ENCODE results near the gene TPBG. TPM values are rescaled to one million over a fixed set of nuclear protein-coding genes. Genes with fewer than 3 reads are reported as not detected.
A peak's percentile ranks its signal among the peaks of the same experiment; 100 is the strongest.

The TPBG gene, protein sequence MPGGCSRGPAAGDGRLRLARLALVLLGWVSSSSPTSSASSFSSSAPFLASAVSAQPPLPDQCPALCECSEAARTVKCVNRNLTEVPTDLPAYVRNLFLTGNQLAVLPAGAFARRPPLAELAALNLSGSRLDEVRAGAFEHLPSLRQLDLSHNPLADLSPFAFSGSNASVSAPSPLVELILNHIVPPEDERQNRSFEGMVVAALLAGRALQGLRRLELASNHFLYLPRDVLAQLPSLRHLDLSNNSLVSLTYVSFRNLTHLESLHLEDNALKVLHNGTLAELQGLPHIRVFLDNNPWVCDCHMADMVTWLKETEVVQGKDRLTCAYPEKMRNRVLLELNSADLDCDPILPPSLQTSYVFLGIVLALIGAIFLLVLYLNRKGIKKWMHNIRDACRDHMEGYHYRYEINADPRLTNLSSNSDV
- total RNA-seq (2014; rRNA removed; shearing (Covaris generic)): 12.4 and 17.7 TPM in 2 replicates

DNA sequence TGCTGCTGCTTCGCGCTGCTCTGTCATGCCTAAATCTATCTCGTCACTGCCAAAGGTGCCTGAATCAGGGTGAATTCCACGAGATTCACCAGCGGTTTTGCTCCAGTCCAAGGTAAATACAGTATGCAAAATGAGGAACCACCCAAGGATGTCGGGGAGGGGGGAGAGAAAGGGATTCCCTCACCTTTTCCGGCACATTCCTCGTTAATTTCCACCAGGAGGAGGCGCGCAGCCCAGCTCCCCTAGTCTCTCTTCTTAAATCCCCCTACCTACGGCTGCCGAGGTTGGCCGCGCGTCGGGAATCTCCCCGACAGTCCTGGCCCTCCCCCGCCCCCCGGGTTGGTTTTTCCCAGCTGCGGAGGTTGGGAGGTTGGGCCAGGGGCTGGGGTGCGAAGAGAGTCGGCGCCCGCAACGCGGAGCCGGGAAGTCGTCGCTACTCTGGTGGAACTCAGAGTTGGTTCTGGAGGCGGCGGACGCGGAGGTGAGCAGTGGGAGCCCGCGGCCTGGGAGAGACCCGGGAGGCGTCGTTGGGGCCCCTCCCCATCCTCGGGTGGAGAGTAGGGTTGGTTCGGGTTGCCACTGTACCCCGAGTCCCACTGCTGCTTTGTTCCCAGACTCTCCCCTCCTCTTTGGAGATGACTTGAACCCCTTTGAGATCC, at the start of gene TPBG:
Gene TPBG (plus strand): TSS at position 390 of the 659 bp plus-strand sequence. CDS start 1,145 bp downstream, outside the sequence.
- peak; percentile 59 for DNase-seq (ENCODE audit: low spot score)

DNA sequence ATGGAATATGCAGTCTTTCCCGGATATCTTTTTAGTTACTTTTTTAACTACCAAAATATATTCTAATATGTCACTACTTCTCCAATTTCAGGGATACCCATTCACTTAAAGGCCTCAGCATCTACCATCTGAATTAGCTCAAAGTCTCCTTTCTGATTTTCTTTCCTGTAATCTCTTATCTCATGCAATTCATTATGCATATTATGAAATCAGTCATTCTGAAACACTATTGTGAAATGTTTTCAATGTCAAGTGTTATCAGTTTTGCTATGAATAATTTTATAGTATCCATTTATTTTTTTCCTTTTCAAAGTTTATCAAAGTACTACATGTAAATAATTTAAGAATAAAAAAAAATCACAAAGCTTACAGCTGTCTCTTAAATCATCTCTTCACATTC, 41.2 kb upstream of the TPBG start:
- no peak for DNase-seq (ENCODE audit: low spot score)

DNA sequence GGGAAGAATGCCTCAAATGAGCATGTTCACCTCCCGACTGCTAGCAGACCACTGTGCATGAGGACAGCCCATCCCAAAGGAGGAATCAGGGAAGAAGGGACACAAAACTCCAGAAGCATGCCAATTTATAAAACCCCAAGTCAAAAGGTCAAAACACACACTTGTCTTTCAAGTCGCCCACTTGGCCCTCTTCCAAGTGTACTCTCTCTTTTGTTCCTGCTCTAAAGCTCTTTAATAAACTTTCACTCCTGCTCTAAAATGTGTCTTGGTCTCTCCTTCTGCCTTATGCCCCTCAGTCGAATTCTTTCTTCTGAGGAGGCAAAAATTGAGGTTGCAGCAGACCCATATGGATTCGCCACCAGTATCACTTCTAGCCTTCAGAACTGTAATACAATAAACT, 33.9 kb upstream of the TPBG start:
- DNase-seq (ENCODE audit: low spot score): no peak

DNA sequence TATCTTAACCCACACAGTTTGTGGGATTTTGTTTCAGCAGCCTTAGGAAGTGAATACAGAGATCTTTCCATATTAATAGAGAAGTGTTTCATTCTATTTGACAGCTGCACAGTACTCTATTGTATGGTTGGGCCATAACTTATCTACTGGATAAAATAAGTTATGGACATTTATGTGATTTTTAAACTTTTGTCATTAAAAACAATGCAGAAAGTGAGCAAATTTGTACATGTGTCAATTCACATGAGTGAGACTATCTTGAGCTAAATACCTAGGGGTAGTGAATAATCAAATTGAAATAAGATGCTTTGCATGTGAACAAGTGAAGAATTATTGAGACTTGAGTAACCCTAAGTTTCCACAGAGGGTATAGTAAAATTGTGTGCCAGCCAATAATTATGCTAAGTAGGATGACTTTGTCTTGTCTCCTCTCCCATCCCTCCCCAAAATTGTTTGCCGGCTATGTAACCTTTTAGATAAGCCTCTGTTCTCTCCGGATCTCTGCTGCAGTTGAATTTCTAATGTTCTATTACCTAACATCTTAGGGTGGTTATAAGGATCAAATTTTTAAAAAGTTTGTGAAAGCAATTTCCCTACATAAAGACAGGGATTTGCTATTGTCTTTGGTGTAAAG, 33.3 kb upstream of the TPBG start:
- no peak for DNase-seq (ENCODE audit: low spot score)

DNA sequence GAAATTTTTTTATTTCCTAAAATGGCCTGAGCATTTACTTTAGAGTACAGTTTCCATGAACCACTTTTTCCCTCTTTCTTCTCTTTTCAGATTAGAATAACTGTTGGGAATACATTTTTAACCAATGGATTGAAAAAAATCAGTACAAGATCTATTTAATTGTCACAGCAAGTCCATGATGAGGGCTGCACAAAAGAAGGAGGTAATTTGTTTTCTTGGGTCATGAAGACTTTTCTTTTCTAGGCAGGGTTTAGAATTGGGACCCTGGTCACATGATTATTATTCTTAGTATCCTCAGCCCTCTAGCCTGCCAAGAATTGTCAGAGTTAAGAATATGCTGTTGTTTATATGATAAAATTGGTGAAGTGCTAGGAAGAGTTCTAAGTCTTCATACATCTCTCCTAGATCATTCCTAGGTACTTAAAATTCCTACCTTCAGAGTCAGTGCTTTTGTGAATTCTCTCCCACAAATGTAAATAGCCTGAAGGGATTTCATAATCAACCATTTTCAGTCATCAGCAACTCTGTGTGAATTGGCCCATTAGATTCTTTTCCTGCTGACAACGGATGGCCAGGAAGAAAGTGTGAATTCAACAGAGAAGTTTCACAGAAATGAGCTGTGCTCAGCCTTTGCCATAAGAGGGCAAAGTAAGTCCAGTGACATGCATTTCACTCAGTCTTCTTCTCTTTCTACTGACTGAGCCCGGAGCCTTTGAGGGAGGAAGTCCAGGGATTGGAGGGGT, 32.4 kb upstream of the TPBG start:
- peak; percentile 45 for DNase-seq (ENCODE audit: low spot score)

DNA sequence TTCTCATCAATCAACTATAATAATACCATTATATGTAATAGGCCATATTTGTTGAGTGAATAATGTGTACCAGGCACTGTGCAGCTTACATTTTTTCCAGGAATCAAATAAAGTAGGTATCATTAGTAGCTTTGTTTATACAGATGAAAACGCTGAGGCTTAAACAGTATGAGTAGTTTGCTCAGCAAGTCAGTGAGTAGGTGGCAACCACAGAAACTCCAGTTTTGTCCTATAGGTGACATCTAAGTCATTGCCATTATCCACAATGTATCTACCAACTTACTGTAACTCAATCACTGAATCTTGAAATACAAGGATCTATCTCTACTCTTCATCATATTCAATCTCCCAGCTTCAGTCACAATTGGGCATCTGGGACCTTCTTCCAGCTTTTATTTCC, 29.8 kb upstream of the TPBG start:
- DNase-seq (ENCODE audit: low spot score): no peak

DNA sequence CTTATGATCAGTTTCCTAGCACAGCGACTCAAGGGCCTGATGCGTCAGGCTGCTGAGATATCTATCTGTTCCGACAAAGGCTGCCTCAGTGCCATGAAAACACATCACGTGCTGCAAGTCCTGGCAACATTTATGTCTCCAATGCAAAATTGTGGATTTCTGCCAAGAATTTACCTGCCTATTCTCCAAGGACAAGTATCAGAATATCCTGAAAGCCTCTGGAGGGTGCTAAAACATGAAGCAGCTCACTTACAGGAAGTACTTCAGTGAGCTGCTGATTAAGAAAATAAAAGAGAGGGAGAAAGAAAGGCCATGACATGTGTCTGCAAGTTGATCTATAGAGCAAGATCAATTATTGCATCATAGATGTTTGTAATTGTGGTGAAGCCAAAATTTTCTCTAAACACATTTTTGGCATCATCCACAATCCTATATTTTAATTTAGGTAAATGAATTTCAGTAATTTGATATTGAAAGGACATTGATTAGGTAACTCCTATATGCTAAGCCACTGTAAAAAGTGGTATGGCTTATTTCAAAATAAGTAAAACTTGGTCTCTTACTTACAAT, 25.8 kb upstream of the TPBG start:
- DNase-seq (ENCODE audit: low spot score): no peak

DNA sequence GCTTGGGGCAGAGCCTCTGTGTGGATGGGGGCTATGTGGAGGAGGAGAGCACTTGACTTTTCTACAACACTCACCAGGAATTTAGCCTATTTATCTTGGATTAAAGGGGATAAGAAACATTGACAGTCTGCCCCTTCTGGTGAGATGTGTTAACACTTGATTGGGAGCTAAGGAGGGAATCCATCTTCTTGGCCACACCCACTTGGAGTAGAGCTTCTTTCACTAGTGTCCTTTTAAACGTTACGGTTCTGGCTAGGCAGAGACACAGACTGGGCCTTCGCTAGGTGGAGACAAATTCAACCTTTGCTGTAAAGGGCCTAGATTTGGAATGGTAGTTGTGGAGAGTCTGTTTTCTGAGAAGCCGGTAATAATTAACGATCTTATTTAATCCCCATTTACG, 15.5 kb upstream of the TPBG start:
- DNase-seq (ENCODE audit: low spot score): peak; percentile 4

DNA sequence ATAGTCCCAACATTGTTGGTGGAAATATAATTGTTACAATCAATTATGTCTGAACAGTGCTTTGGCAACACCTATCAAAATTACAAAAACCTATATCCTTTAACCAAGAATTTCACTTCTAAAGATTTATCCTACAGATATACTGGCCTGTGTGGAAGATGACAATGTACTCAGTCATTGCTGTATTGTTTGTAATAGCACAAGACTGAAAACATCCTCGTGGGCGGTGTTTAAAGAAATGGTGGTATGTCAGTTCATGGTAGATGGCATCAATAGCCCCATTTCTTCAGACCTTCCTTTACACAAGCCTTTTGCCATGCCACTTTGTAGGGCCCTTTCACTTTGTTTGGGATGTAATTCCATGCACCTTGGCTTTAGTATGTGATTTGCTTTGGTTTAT, 9.8 kb upstream of the TPBG start:
- no peak for DNase-seq (ENCODE audit: low spot score)

DNA sequence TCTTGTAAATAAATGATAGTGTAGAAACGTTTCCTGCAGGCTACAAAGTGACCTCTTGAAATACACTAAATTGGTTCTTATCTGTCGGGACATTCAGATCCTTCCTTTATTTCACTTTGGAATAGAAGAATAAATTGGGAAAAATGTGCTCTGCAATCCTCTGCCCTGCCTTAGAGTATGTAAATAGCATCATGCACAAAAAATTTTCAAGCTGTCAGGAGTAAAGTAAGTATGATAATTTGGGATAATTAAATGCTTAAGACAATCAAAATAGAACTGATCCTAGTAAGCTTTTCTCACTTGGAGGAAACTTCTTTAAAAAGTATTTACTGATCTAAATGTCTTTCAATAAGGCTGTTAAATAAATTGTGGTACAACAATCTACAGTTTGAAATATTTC, 3.1 kb upstream of the TPBG start:
- no peak for DNase-seq (ENCODE audit: low spot score)

DNA sequence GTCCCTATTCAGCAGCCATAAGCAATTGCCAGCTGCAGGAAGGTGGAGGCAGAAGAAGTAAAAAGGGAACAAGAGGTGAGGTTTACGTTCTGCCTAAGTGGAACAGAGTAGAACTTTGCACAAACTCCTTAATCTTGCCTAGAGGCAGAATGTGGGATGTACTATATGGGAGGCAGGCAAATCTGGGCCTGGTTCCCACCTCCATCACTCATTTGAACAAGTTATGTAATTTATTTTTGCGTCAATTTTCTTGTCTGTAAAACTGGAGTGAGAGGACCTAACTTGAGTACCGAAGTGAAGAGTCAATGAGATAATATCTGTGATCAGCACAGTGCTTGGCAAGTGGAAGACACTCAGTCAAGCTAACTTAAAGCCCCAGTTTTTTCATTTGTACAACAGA, 2.0 kb upstream of the TPBG start:
- DNase-seq (ENCODE audit: low spot score): no peak

DNA sequence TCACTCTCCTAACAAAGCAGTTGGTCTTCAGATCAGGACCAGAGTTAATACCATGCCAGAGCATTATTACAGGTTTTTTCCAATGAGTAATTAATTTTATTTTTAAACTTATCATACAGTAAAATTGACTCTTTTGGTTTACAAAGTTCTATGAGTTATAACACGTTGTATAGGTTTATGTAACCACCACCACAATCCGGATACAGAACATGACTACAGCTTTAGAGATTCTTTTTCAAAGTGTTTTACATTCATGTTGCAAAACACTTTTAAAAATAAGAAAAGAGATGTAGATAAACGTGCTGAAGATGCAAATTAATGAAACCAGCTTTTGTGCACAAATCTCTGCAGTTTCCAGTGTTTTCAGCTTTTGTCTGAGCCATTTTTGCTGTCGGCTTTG, 1.5 kb upstream of the TPBG start:
- no peak for DNase-seq (ENCODE audit: low spot score)

DNA sequence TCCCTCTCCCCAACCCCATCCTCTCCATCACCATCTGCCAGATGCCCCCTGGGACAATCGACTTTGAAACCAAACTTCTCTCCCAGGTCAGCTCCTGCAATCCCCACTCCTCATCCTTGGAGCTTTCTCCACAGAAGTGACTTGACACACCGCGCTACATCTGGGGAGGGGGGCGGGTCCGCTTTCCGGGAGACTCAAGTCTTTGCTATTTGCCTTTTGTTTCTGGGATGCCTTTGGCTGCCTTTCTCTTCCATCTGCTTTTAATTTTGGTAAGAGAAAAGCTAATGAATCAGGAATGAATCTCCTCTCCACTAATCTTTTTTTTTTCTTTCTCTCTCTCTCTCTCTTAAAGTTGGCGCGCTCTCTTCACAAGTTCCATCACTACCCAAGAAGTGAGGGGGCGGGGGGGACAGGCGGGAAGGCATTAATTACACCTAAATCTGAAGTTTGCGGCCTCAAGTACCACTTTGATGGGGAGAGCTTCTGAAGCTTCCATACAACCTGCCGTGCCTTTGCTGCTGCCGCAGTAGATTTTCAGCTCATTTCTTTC, 664 bp upstream of the TPBG start:
- DNase-seq (ENCODE audit: low spot score): peak; percentile 19

DNA sequence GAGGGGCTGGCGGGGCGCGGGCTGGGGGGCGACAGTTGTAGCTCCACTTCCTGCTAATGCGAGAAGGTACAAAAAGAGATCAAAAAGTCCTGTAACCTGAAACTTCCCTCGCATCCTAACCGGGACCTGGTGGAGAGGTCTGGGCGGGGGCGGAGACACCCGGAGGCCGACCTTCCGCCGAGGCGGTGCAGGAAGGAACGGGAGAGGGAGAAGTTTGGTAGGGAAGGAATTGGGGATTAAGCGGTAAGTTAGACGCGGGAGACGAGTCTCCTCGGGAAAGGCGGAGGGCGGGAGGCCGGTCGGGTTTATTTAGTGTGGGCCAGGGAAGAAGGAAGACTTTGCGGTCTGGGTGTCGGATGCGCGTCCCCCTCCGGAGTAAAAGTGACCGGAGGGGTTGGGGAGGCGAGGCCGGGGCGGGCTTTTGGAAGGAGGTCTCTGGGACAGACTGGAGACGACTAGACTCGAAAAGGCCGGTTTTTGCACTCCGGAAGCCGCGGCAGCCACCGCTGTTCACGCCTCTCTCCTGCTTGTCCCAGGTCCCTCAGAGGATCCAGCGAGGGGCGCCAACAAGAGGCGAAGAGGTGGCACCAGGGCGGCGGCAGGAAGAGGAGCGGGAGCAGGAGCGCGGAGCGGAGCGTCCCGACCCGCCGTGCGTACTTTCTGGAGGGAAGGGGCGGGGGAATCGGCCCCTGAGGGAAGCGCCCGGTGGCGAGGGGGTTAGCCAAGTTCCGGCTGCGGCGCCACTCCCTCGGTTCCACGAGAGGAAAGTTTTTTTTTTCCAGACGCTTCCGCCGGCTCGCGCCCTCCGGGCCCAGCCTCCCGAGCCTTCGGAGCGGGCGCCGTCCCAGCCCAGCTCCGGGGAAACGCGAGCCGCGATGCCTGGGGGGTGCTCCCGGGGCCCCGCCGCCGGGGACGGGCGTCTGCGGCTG, 734 bp downstream of the TPBG start:
- peak; percentile 32 for DNase-seq (ENCODE audit: low spot score)

DNA sequence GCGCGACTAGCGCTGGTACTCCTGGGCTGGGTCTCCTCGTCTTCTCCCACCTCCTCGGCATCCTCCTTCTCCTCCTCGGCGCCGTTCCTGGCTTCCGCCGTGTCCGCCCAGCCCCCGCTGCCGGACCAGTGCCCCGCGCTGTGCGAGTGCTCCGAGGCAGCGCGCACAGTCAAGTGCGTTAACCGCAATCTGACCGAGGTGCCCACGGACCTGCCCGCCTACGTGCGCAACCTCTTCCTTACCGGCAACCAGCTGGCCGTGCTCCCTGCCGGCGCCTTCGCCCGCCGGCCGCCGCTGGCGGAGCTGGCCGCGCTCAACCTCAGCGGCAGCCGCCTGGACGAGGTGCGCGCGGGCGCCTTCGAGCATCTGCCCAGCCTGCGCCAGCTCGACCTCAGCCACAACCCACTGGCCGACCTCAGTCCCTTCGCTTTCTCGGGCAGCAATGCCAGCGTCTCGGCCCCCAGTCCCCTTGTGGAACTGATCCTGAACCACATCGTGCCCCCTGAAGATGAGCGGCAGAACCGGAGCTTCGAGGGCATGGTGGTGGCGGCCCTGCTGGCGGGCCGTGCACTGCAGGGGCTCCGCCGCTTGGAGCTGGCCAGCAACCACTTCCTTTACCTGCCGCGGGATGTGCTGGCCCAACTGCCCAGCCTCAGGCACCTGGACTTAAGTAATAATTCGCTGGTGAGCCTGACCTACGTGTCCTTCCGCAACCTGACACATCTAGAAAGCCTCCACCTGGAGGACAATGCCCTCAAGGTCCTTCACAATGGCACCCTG, 1.6 kb downstream of the TPBG start:
- DNase-seq (ENCODE audit: low spot score): peak; percentile 21

DNA sequence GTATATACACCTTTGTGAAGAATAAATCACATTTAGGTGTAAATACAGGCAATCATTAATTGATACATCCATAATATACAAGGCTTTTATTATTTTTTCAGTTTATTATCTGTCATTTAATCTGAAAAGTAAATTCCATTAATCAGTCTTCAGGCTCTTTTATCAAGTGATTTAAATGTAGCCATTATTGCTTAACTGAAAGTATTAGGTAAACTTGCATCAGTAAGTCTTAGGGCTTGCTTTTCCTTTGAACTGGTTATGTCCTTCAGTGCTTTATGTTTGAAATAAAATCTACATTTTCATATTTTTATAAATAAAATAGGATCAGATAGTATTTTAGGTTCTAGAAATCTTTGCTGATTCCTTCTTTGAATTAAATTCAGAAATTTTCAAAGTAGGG, 4.1 kb downstream of the TPBG start:
- DNase-seq (ENCODE audit: low spot score): no peak

DNA sequence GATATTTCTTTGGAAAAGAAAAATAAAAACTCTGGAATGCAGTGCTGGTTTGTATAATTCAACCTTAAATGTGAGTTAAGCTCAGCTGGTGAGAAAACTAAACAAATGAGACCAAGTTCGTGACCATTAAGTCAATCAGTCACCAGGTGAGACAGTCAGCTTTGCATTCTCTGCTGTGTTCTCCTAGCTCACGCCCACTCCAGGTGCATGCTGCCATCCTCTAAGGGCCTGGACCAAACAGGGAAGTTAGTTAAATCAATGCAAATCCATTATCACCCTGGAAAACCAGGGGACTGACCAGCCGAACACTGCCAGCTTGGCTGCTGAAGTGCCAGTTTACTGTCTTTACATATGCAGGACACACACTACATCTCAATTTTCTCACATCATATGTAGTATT, 7.2 kb downstream of the TPBG start:
- DNase-seq (ENCODE audit: low spot score): no peak

DNA sequence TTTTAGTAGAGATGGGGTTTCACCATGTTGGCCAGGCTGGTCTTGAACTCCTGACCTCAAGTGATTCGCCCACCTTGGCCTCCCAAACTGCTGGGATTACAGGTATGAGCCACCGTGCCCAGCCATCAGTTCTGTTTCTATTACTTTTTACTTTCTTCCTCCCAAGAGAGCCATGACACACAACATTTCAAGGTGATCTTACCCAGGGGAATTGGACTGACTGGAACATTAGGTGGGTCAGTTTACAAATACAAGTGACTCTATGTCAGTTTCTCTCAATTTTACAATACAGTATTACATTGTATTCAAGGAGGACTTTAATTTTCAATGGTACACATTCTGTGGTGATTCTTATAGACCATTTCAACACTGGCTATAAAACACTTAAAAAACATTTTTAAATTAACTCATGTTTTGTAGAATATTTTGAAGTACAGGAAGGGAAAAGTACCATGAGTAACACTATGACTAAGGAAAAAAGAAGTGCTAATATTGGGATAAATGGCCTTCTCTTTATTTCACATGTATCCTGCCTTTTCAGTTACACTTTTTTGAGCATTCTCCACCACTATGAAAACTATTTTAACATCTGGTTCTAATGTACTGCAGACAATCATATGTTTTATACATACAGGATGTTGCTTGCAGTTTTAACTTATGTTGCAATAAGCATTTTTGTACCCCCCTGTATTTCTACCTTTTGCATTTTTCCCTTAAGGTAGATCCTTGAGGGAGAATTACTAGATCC, 8.4 kb downstream of the TPBG start:
- DNase-seq (ENCODE audit: low spot score): no peak

DNA sequence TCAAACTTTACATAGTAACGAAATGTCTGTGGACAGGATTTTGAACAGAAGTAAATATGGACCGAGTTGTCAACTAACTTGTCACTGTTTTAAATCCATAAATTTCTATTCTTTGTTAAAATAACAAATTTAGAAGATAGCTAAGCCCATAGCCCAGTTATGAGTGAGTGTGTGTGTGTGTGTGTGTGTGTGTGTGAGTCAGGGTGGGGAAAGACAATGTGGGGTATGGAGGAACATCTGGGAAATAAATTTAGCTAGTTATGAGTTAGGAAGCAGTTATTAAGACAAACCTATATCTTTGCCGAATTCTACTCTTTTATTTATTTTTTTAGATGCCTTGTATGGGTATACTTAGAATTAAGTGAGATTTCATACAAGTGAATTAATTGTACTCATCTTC, 9.0 kb downstream of the TPBG start:
- DNase-seq (ENCODE audit: low spot score): no peak

All from A172 (cell line).